PC-9 (cell line): Measurements from ENCODE around the gene TOPAZ1.

Experiments
- EZH2 ChIP-seq: fragments of 200-600 bp; sonication (generic); IDR thresholded peaks from 2 replicates; pipeline ENCODE4 v1.8.0; 2017; ENCODE audit warnings: antibody characterized with exemption, low read depth
- TF ChIP-seq, protein P1 (sequence below): fragments of 200-600 bp; sonication (generic); conservative IDR thresholded peaks from 2 replicates; pipeline ENCODE4 v1.6.1; 2017; ENCODE audit warnings: mixed run types, antibody characterized with exemption, mild to moderate bottlenecking, moderate library complexity

GRCh38 chr3:44206261-44206660 lies 35.4 kb upstream of the TOPAZ1 start:
- TF ChIP-seq, protein P1, sequence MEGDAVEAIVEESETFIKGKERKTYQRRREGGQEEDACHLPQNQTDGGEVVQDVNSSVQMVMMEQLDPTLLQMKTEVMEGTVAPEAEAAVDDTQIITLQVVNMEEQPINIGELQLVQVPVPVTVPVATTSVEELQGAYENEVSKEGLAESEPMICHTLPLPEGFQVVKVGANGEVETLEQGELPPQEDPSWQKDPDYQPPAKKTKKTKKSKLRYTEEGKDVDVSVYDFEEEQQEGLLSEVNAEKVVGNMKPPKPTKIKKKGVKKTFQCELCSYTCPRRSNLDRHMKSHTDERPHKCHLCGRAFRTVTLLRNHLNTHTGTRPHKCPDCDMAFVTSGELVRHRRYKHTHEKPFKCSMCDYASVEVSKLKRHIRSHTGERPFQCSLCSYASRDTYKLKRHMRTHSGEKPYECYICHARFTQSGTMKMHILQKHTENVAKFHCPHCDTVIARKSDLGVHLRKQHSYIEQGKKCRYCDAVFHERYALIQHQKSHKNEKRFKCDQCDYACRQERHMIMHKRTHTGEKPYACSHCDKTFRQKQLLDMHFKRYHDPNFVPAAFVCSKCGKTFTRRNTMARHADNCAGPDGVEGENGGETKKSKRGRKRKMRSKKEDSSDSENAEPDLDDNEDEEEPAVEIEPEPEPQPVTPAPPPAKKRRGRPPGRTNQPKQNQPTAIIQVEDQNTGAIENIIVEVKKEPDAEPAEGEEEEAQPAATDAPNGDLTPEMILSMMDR: no peak
- TF ChIP-seq EZH2: no peak
